HG02759 (cell line): ENCODE measurements around the gene LRRC63.

ENCODE experiments used
- ATAC-seq: cut with Tn5 transposase; IDR thresholded peaks from one replicate; pipeline ENCODE4 v1.9.1; 2021; ENCODE audit warnings: mild to moderate bottlenecking, moderate library complexity; ENCODE audit not compliant: unreplicated experiment

LRRC63 gene

DNA sequence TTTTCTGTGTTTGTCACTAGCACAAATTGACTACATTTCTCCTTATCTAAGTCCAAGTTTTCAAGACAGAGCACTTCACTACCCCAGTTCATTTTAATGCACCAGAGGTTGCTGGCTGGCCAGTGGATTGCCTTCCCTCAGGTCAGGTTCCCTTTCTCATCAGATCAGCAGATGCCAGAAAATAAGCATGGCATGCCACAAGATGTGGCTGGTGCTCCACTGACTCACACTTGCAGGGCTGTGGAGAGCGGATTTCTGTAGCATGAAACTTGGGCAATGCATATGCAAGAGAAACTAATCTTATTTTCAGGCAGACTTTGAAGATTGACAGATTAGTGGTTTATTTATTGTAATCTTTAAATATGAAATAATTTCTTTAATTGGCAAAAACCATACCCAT lies 95.8 kb downstream of the LRRC63 start:
- no peak for ATAC-seq

DNA sequence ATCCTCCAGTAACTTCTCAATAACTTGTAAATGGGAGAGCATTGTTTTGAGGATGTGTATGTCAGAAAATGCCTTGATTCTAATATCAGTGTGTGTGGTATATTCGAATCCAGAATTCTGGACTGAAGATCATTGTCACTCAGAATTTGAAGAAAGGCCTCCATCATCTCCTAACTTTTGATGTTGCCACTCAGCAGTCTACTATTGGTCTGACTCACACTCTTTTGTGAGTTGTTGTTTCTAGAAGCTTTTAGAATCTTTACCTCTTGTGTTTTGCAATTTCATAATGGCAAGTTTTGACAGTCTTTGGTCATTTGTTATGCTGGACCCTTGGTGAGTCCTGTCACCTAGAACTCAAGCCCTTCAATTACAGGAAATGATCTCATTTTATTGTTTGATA lies 98.3 kb downstream of the LRRC63 start:
- no peak for ATAC-seq

GRCh38 chr13:46311217-46311616 lies 99.5 kb downstream of the LRRC63 start:
- no peak for ATAC-seq

- no peak for ATAC-seq
Measured at GRCh38 chr13:46313024-46313423, 101.3 kb downstream of the LRRC63 start.

DNA sequence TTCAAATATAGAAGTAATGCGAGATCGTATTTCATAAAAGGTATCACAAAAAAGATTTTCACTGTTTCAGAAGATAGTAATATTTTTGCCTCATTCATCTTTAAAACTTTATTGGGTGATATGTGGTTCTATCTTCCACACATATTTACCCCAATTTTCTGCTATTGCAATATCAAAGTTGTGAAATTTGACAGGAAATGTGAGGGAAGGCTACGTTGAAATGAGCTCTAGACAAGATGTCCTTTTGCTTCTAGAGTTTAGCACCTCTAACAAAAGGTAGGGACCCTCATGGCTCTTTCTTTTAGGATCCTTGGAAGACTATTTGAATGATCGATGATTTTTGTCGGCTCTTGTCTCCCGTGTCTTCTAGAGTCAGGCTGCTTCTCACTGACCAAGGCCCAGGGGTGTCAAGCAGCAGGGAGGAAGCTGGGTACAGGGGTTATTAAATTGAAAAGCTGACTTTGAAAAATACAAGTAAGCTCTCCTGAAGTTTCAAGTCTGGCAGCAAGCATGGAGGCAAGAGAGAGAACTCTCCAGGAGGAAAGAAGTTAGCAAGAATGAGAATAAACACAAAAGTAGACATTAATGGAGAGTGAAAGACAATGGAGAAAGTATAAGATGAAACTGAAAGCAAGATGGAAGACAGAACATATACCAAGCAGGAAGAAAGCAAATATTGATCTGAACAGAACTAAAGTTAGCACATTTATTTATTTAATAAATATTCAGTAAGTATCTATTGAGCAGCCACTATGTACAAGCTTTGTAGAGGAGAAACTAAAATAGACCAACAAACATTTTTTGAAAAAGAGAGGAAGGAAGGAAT lies 101.9 kb downstream of the LRRC63 start:
- no peak for ATAC-seq

GRCh38 chr13:46314587-46314986 lies 102.9 kb downstream of the LRRC63 start:
- ATAC-seq: no peak

GRCh38 chr13:46315036-46315435 lies 103.3 kb downstream of the LRRC63 start:
- ATAC-seq: no peak

DNA sequence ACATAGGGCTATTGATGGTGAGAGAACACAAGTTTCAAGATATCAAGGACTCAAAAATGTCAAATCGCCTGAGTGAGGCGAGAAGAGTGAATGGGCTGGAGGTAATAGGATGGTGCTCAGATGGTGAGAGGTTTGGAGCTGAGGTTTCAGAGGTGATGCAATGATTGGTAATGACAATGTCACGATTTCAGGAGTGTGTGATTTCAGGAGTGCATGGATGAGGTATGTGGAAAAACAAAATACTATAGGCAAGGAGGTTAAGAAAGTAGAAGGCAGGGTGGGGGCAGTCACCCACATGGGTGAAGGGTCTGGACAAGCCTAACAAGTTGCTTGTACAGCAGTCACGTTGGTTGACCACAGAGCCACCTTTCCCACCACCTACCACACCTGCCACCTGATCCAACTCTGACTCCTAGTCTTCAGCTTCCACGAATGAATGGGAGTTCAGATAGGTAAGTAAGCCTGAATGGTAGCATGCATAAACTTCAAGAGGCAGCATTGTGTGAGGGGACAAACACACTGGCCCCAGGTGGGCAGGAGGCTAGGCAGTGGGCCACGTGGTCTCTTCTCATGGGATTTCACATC lies 103.9 kb downstream of the LRRC63 start:
- ATAC-seq: no peak

DNA sequence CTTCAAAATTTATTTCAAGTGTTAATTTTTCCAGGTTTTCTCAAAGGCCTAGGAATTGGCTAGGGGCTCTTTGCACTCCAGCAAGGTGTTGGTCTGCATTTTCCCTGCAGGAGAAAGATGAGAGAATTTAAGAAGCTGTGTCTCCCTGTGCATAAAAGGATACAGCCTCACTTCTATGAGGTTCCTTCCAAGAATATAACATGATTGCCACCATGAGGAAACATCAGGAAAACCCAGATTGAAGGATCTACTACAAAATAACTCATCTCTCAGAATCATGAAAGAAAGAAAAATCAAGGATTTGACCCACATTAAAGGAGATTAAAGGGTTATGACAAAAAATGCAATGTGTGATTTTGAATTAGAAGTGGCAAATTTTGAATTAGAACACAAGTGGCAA lies 105.4 kb downstream of the LRRC63 start:
- no peak for ATAC-seq

DNA sequence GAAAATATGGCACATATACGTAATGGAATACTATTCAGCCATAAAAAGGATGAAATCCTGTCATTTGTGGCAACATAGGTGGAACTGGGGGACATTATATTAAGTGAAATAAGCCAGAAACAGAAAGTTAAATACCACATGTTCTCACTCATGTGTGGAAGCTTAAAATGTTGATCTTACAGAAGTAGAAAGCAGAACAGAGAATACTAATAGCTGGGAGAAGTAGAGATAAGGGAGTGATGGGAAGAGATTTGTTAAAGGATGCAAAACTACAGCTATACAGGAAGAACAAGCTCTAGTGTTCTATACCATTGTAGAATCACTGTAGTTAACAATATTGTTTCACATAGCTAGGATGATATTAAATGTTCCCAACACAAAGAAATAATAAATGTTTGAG lies 107.3 kb downstream of the LRRC63 start:
- no peak for ATAC-seq

DNA sequence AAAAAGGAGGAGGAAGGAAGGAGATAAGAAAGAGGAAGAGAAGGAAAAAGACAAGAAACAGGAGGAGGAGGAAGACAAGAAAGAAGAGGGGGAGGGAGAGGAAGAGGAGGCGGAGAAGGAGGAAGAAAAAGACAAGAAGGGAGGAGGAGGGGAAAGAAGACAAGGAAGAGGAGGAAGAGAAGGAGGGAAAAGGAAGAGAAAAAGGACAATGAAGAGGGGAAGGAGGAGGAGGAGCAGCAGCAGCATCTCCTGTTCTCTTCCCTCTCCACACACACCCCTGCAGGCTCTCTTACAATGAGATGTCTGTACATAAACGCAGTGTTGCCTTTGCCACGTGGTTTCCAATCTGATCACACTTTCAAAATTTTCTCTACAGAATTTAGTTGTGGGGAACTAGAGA lies 108.7 kb downstream of the LRRC63 start:
- ATAC-seq: no peak

DNA sequence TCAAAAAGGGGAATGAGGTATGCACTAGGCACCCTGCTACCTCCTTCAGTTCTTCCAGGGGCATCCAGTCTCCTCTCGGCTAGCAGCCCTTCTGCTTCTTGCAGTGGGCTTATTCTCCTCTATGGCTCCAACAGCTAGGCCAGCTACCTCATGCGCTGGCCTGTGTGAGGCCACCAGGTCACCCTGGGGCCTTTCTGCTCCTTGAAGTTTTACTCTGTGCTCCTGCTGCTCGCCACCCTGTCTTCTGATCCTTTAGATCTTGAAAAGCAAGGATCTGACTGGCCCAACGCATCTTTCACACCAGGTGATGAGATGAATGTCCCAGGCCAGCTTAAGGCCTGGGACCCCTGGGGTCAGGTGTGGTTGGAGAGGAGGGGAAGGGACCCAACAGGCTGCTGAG lies 109.1 kb downstream of the LRRC63 start:
- ATAC-seq: no peak

- ATAC-seq: peak; percentile 67
Measured at GRCh38 chr13:46321494-46322225, 109.9 kb downstream of the LRRC63 start.

DNA sequence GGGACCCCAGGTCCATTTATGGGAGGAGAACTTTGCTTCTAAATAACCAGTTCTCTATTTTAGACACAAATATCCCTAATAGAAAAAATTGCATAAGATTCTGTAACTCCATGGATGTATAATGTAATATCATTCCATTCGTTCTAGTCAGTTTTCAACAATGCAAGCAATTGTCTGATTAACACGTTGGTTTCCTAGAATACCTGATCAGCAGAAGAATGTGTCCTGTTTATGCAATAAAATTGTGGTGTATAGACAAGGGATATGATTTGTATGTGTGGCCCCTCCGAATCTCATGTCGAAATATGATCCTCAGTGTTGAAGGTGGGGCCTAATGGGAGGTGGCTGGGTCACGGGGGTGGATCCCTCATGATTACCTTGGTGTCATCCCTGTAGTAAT lies 113.2 kb downstream of the LRRC63 start:
- no peak for ATAC-seq
